ENCODE measurements around the gene ENTPD6.

The ENTPD6 gene

GRCh38 chr20:25247518-25247955 lies 52.0 kb downstream of the ENTPD6 start:
- peaks cover 48% of the 10 kb centered on the region for H3K4me1 Mint-ChIP-seq (ENCODE audit: low read depth)

GRCh38 chr20:25247956-25248785 lies 52.7 kb downstream of the ENTPD6 start, which contains the start of gene PYGB:
TSS of gene PYGB (plus strand) at chr20:25248085. CDS start at chr20:25248179, 94 bp downstream.
- Mint-ChIP-seq H3K27ac (peak within 1 kb of the TSS; percentile 91), H3K9me3 (ENCODE audit: low read depth) (peaks cover 4% of the 10 kb centered on the region), H3K4me3 (peak within 1 kb of the TSS; percentile 94), H3K4me1 (ENCODE audit: low read depth) (peaks cover 54% of the 10 kb centered on the region), H3K36me3 (peaks cover 3% of the 10 kb centered on the region), H3K27me3 (no peaks in the 10 kb centered on the region)

More at GRCh38 chr20:25247518-25247955, 52.0 kb downstream of the ENTPD6 start:
- peaks cover 4% of the 10 kb centered on the region for H3K9me3 Mint-ChIP-seq (ENCODE audit: low read depth)
- H3K27me3 Mint-ChIP-seq = no peaks in the 10 kb centered on the region
- H3K27ac Mint-ChIP-seq = no peak overlapping the region
- H3K4me3 Mint-ChIP-seq = peak overlapping the region; percentile 91
- H3K36me3 Mint-ChIP-seq = peaks cover 3% of the 10 kb centered on the region

GRCh38 chr20:25248786-25249172 lies 53.3 kb downstream of the ENTPD6 start:
- H3K4me1 Mint-ChIP-seq (ENCODE audit: low read depth) = peaks cover 57% of the 10 kb centered on the region

GRCh38 chr20:25249198-25249931 lies 53.9 kb downstream of the ENTPD6 start:
- Mint-ChIP-seq H3K27me3 (no peaks in the 10 kb centered on the region), H3K27ac (peak overlapping the region; percentile 91), H3K4me1 (ENCODE audit: low read depth) (peaks cover 59% of the 10 kb centered on the region), H3K9me3 (ENCODE audit: low read depth) (no peaks in the 10 kb centered on the region), H3K36me3 (no peaks in the 10 kb centered on the region), H3K4me3 (peak overlapping the region; percentile 94)

More at GRCh38 chr20:25248786-25249172, 53.3 kb downstream of the ENTPD6 start:
- H3K9me3 Mint-ChIP-seq (ENCODE audit: low read depth) = no peaks in the 10 kb centered on the region
- H3K27me3 Mint-ChIP-seq = no peaks in the 10 kb centered on the region
- H3K36me3 Mint-ChIP-seq = peaks cover under 1% of the 10 kb centered on the region
- peak overlapping the region; percentile 94 for H3K4me3 Mint-ChIP-seq
- H3K27ac Mint-ChIP-seq = peak overlapping the region; percentile 91

GRCh38 chr20:25250508-25250907 lies 55.0 kb downstream of the ENTPD6 start:
- H3K9me3 Mint-ChIP-seq (ENCODE audit: low read depth) = no peaks in the 10 kb centered on the region
- no peaks in the 10 kb centered on the region for H3K27me3 Mint-ChIP-seq
- no peaks in the 10 kb centered on the region for H3K36me3 Mint-ChIP-seq
- H3K27ac Mint-ChIP-seq = peak overlapping the region; percentile 16
- H3K4me1 Mint-ChIP-seq (ENCODE audit: low read depth) = peaks cover 64% of the 10 kb centered on the region
- H3K4me3 Mint-ChIP-seq = peak overlapping the region; percentile 94

GRCh38 chr20:25251019-25251418 lies 55.5 kb downstream of the ENTPD6 start:
- Mint-ChIP-seq H3K27me3 (no peaks in the 10 kb centered on the region), H3K36me3 (no peaks in the 10 kb centered on the region), H3K27ac (peak overlapping the region; percentile 66), H3K4me3 (peak overlapping the region; percentile 94), H3K9me3 (ENCODE audit: low read depth) (no peaks in the 10 kb centered on the region), H3K4me1 (ENCODE audit: low read depth) (peaks cover 67% of the 10 kb centered on the region)

- Mint-ChIP-seq H3K9me3 (ENCODE audit: low read depth) (no peaks in the 10 kb centered on the region), H3K4me3 (peak overlapping the region; percentile 94), H3K27ac (no peak overlapping the region), H3K27me3 (no peaks in the 10 kb centered on the region), H3K36me3 (no peaks in the 10 kb centered on the region), H3K4me1 (ENCODE audit: low read depth) (peaks cover 71% of the 10 kb centered on the region)
Observed at GRCh38 chr20:25251558-25251957, 56.0 kb downstream of the ENTPD6 start.

- Mint-ChIP-seq H3K36me3 (no peaks in the 10 kb centered on the region), H3K27me3 (no peaks in the 10 kb centered on the region), H3K4me3 (no peak overlapping the region), H3K4me1 (ENCODE audit: low read depth) (peaks cover 68% of the 10 kb centered on the region), H3K27ac (no peak overlapping the region), H3K9me3 (ENCODE audit: low read depth) (no peaks in the 10 kb centered on the region)
Observed at GRCh38 chr20:25252230-25252651, 56.7 kb downstream of the ENTPD6 start.

GRCh38 chr20:25252686-25253421 lies 57.3 kb downstream of the ENTPD6 start:
- Mint-ChIP-seq H3K4me1 (ENCODE audit: low read depth) (peaks cover 72% of the 10 kb centered on the region), H3K9me3 (ENCODE audit: low read depth) (no peaks in the 10 kb centered on the region), H3K36me3 (no peaks in the 10 kb centered on the region), H3K27me3 (no peaks in the 10 kb centered on the region), H3K4me3 (no peak overlapping the region), H3K27ac (no peak overlapping the region)

GRCh38 chr20:25253606-25254275 lies 58.2 kb downstream of the ENTPD6 start:
- H3K9me3 Mint-ChIP-seq (ENCODE audit: low read depth) = no peaks in the 10 kb centered on the region
- H3K27me3 Mint-ChIP-seq = no peaks in the 10 kb centered on the region
- peak overlapping the region; percentile 17 for H3K27ac Mint-ChIP-seq
- no peak overlapping the region for H3K4me3 Mint-ChIP-seq
- peaks cover 80% of the 10 kb centered on the region for H3K4me1 Mint-ChIP-seq (ENCODE audit: low read depth)
- no peaks in the 10 kb centered on the region for H3K36me3 Mint-ChIP-seq

- no peak overlapping the region for H3K4me3 Mint-ChIP-seq
- H3K27ac Mint-ChIP-seq = peak overlapping the region; percentile 61
- H3K27me3 Mint-ChIP-seq = no peaks in the 10 kb centered on the region
- no peaks in the 10 kb centered on the region for H3K9me3 Mint-ChIP-seq (ENCODE audit: low read depth)
- H3K4me1 Mint-ChIP-seq (ENCODE audit: low read depth) = peaks cover 80% of the 10 kb centered on the region
- peaks cover 1% of the 10 kb centered on the region for H3K36me3 Mint-ChIP-seq
Observed at GRCh38 chr20:25254571-25254970, 59.1 kb downstream of the ENTPD6 start.

- Mint-ChIP-seq H3K36me3 (peaks cover 3% of the 10 kb centered on the region), H3K9me3 (ENCODE audit: low read depth) (no peaks in the 10 kb centered on the region), H3K4me3 (no peak overlapping the region), H3K27me3 (no peaks in the 10 kb centered on the region), H3K27ac (peak overlapping the region; percentile 61), H3K4me1 (ENCODE audit: low read depth) (peaks cover 81% of the 10 kb centered on the region)
Observed at GRCh38 chr20:25254986-25255680, 59.6 kb downstream of the ENTPD6 start.

- Mint-ChIP-seq H3K9me3 (ENCODE audit: low read depth) (no peaks in the 10 kb centered on the region), H3K27me3 (no peaks in the 10 kb centered on the region), H3K4me1 (ENCODE audit: low read depth) (peaks cover 81% of the 10 kb centered on the region), H3K36me3 (peaks cover 3% of the 10 kb centered on the region), H3K4me3 (no peak overlapping the region), H3K27ac (peak overlapping the region; percentile 50)
Observed at GRCh38 chr20:25256226-25256859, 60.8 kb downstream of the ENTPD6 start.

All from activated naive CD8-positive, alpha-beta T cell (primary cell).